Duodenal mucosa (tissue), 2 donors: Measurements from ENCODE around the gene VWA5B1.

Experiments
- H3K27ac ChIP-seq: one replicate; pipeline ENCODE4 v1.7.0; 2013; ENCODE audit warnings: low read depth, low read length
- H3K27me3 ChIP-seq, 2 donors: one replicate each; pipeline ENCODE4 v1.7.0; 2013; ENCODE audit warnings: low read length in 2 of 2, control low read depth in 1 of 2; ENCODE audit not compliant: insufficient read depth in 2 of 2, control insufficient read depth in 1 of 2
- H3K36me3 ChIP-seq, 2 donors: one replicate each; pipeline ENCODE4 v1.7.0; 2013; ENCODE audit warnings: low read length in 2 of 2, control low read depth in 1 of 2; ENCODE audit not compliant: insufficient read depth in 2 of 2, control insufficient read depth in 1 of 2
- H3K4me1 ChIP-seq, 2 donors: one replicate each; pipeline ENCODE4 v1.7.0; 2013; ENCODE audit warnings: low read length in 2 of 2, control low read depth in 1 of 2; ENCODE audit not compliant: insufficient read depth in 2 of 2, control insufficient read depth in 1 of 2
- H3K4me3 ChIP-seq, 2 donors: one replicate each; pipeline ENCODE4 v1.7.0; 2013; ENCODE audit warnings: low read length in 2 of 2, low read depth in 1 of 2
- H3K9ac ChIP-seq, 2 donors: one replicate each; pipeline ENCODE4 v1.7.0; 2013; ENCODE audit warnings: low read length in 2 of 2, low read depth in 1 of 2
- H3K9me3 ChIP-seq, 2 donors: one replicate each; pipeline ENCODE4 v1.7.0; 2013; ENCODE audit warnings: low read length in 2 of 2, control low read depth in 1 of 2; ENCODE audit not compliant: control insufficient read depth in 1 of 2

The VWA5B1 gene

GRCh38 chr1:20343938-20344302, 53.2 kb downstream of the VWA5B1 start:
- no peak overlapping the region for H3K9ac ChIP-seq
- H3K4me3 ChIP-seq = no peak overlapping the region
- H3K9me3 ChIP-seq = peaks cover 0 to 8% of the 10 kb centered on the region in 2 donors
- H3K36me3 ChIP-seq = no peaks in the 10 kb centered on the region
- no peaks in the 10 kb centered on the region for H3K4me1 ChIP-seq
- no peak overlapping the region for H3K27ac ChIP-seq
- peaks cover 0 to 13% of the 10 kb centered on the region in 2 donors for H3K27me3 ChIP-seq

- Histone ChIP-seq H3K4me3 (no peak overlapping the region), H3K9me3 (peaks cover 0 to 8% of the 10 kb centered on the region in 2 donors), H3K27ac (no peak overlapping the region), H3K4me1 (no peaks in the 10 kb centered on the region), H3K9ac (no peak overlapping the region), H3K36me3 (no peaks in the 10 kb centered on the region), H3K27me3 (peaks cover 0 to 13% of the 10 kb centered on the region in 2 donors)
Measured at GRCh38 chr1:20344738-20345137, 54.1 kb downstream of the VWA5B1 start.

DNA sequence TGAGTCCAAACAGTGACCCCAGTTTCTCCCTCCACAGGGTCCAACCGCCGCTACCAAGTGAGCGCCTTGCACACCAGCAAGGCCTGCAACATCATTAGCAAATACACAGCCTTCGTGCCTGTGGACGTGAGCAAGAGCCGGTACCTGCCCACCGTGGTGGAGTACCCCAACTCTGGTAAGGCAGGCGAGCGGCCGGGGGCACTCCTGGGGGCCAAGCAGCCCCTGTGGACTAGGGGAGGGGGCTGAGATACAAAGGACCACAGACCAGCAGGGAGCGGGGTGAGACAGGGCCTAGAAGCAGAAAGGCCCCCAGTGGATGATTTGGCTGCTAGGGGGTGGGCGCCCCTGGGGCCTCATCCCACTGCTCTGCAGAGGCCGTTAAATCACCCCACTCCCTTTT, 54.7 kb downstream of the VWA5B1 start:
- Histone ChIP-seq H3K9ac (no peak overlapping the region), H3K27me3 (peaks cover 0 to 13% of the 10 kb centered on the region in 2 donors), H3K27ac (no peak overlapping the region), H3K36me3 (no peaks in the 10 kb centered on the region), H3K4me1 (no peaks in the 10 kb centered on the region), H3K4me3 (no peak overlapping the region), H3K9me3 (peaks cover 0 to 8% of the 10 kb centered on the region in 2 donors)

GRCh38 chr1:20346433-20346832, 55.8 kb downstream of the VWA5B1 start:
- H3K4me3 ChIP-seq = no peak overlapping the region
- no peaks in the 10 kb centered on the region for H3K36me3 ChIP-seq
- no peak overlapping the region for H3K27ac ChIP-seq
- H3K9me3 ChIP-seq = peaks cover 0 to 8% of the 10 kb centered on the region in 2 donors
- H3K4me1 ChIP-seq = no peaks in the 10 kb centered on the region
- H3K27me3 ChIP-seq = peaks cover 0 to 13% of the 10 kb centered on the region in 2 donors
- no peak overlapping the region for H3K9ac ChIP-seq

DNA sequence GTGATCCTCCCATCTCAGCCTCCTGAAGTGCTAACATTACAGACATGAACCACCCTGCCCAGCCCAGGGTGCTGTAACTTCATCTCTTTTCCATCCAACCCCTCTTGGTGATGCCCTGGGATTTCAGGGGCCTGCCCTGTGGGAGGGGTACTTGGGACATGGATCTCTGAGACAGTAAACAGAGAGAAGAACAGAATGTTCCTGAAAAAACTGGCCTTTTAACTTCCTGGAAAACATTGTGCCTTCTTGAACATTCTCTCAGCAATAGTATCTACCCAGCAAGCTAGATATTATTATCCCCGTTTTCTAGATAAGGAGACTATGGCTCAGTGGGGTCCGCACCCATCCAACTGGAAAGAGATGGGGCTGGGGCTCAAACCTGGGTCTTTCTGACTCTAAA, 57.0 kb downstream of the VWA5B1 start:
- Histone ChIP-seq H3K27ac (no peak overlapping the region), H3K9me3 (peaks cover 0 to 8% of the 10 kb centered on the region in 2 donors), H3K4me1 (no peaks in the 10 kb centered on the region), H3K36me3 (no peaks in the 10 kb centered on the region), H3K4me3 (no peak overlapping the region), H3K27me3 (peaks cover 0 to 10% of the 10 kb centered on the region in 2 donors), H3K9ac (no peak overlapping the region)

DNA sequence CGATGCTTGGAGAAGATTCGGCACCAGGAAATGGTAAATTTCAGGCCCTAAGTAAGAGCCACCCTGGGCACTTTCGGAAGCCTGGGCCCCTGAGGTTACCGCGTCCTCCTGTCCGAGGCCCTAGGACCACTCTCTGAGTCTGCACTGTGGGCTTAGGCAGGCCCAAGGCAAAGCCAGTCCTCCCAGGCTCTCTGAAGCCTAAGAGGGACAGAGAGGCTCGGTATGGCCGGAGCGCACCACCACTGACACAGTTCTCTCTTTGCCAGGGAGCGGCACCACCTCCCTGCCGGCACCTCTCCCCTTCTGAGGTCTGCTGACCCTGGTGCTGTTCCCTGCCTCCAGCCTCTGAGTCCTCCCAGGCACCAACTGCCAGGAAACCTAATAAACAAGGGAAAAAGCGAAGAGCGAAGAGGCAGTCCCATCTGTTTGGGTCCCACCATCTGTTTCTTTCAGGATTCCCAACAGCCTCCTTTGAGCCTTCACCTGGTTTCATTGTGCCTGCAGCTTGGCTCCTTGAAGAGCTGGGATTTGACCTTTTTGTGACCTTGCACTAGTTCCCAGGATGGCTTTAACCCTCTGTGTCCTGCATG, 57.7 kb downstream of the VWA5B1 start:
- Histone ChIP-seq H3K9ac (no peak overlapping the region), H3K4me1 (no peaks in the 10 kb centered on the region), H3K27ac (no peak overlapping the region), H3K4me3 (no peak overlapping the region), H3K9me3 (peaks cover 0 to 8% of the 10 kb centered on the region in 2 donors), H3K27me3 (peaks cover 0 to 5% of the 10 kb centered on the region in 2 donors), H3K36me3 (no peaks in the 10 kb centered on the region)

DNA sequence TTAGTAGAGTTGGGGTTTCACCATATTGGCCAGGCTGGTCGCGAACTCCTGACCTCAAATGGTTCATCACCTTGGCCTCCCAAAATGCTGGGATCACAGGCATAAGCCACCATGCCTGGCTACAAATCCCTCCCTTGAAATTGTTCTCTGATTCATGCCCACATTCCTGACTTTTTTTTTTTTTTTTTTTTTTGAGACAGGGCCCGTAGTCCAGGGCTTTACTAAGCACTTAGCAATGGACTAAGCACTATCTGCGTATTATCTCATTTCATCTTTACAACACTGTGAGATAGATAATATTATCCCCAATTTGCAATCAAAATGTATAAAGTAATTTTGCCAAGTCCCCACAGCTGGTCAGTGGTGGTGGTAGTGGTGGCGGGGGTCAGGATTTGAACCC, 58.9 kb downstream of the VWA5B1 start:
- Histone ChIP-seq H3K36me3 (no peaks in the 10 kb centered on the region), H3K4me3 (no peak overlapping the region), H3K9me3 (peaks cover 0 to 8% of the 10 kb centered on the region in 2 donors), H3K9ac (no peak overlapping the region), H3K4me1 (no peaks in the 10 kb centered on the region), H3K27ac (no peak overlapping the region), H3K27me3 (no peaks in the 10 kb centered on the region)

- Histone ChIP-seq H3K36me3 (no peaks in the 10 kb centered on the region), H3K9ac (no peak overlapping the region), H3K4me1 (no peaks in the 10 kb centered on the region), H3K9me3 (peaks cover 0 to 8% of the 10 kb centered on the region in 2 donors), H3K4me3 (no peak overlapping the region), H3K27me3 (no peaks in the 10 kb centered on the region), H3K27ac (no peak overlapping the region)
Measured at GRCh38 chr1:20349971-20350370, 59.3 kb downstream of the VWA5B1 start.

DNA sequence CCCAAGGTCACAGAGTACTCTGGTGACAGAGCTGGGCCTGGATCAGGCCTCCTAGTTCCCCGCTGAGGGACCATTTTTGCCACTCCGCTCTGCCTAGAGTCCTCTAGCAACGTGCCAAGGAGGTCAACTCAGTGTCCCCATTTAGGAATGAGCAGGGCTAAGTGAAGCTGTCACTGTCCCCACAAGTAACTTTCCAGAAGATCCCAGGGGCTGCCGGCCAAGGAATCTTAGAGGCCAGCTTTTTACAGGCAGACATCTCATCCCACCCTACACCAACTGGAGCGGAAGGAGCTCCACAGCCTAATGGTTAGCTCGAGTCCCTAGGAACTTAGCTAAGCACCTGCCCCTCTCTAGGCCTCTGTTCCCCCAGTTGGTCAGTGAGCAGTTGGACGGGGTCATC, 59.7 kb downstream of the VWA5B1 start:
- no peak overlapping the region for H3K9ac ChIP-seq
- no peak overlapping the region for H3K27ac ChIP-seq
- H3K4me1 ChIP-seq = no peaks in the 10 kb centered on the region
- no peaks in the 10 kb centered on the region for H3K36me3 ChIP-seq
- no peak overlapping the region for H3K4me3 ChIP-seq
- no peaks in the 10 kb centered on the region for H3K27me3 ChIP-seq
- peaks cover 0 to 8% of the 10 kb centered on the region in 2 donors for H3K9me3 ChIP-seq

DNA sequence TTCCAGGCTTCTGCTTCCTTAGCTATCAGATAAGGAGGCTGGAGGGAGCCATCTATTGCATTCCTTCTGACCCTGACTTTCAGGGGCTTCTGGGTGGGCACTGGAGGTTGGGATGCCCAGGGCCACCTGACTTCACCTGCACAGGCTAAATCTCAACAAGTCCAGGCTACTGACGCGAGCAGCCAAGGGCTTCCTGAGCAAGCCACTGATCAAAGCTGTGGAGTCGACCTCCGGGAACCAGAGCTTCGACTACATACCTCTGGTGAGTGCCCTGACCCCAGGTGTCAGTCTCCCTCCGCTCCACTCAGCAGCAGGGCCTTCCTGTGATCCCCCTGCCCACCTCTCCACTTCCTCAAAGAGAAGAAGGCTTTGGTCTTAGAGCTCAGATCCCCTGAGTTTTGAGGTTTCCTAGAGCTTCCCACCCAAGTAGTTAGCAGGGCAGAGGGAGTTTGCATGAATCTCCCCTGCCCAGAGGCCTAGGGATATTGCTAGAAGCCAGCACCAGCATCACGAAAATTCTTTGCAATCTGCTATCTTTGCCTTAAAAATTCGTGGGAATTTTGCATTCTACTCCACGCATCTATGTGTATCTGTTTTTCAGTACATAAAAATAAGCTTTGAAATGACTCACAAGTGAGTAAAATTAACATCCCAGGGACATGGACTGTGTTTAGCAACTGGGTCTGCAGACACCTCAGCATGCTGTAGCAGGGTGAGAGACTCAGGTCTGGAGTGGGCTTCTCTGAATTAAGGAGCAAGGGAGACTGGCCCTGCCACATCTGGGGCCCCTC, 61.4 kb downstream of the VWA5B1 start:
- Histone ChIP-seq H3K4me1 (no peaks in the 10 kb centered on the region), H3K9me3 (no peaks in the 10 kb centered on the region), H3K9ac (no peak overlapping the region), H3K36me3 (no peaks in the 10 kb centered on the region), H3K4me3 (no peak overlapping the region), H3K27ac (no peak overlapping the region), H3K27me3 (no peaks in the 10 kb centered on the region)
